ENCODE data around the gene CYP4F2. TPM values are rescaled to one million over a fixed set of nuclear protein-coding genes. Genes with fewer than 3 reads are reported as not detected.
"Not testable (repeated sequence)": the region's sequence is repeated elsewhere in the genome, so short reads cannot be mapped to it uniquely, and the experiment has no call there.

CYP4F2 gene
- total RNA-seq, 1 donor from 2014 or later = not detected

DNA sequence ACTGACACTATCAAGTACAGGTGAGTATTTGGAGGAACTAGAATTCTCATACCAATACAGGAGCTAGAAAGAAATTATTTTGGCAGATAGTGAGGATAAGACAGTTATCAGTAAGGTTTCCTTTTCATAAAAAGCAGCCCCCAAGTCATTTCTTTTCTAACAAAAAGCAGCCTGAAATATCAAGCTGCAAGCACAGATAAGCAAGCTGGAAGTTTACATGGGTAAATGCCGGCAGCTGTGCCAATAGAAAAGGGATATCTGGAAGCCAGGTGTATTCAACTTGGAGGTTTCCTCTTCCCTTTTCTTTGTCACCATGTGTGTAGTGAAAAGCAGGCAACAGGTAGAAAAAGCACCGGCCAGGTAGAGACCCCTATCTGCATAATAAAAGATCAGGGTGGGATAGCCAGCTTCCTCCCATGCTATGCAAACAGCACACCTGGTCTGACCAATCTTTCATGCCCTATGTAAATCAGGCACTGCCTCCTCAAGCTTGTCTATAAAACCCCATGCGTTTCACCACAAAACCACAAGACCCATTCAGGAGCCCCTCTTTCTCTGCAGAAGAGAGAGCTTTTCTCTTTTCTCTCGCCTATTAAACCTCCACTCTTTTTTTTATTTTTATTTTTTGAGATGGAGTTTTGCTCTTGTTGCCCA lies 22.9 kb downstream of the CYP4F2 start:
- no peak overlapping the region for H3K27ac Mint-ChIP-seq (ENCODE audit: unreplicated experiment)
- DNase-seq (ENCODE audit: extremely low spot score, unreplicated experiment) = no peak
- no peaks in the 10 kb centered on the region for H3K27me3 Mint-ChIP-seq (ENCODE audit: unreplicated experiment)
- H3K4me3 Mint-ChIP-seq (ENCODE audit: unreplicated experiment) = no peak overlapping the region
- H3K9me3 Mint-ChIP-seq (ENCODE audit: unreplicated experiment) = peaks cover 12% of the 10 kb centered on the region
- no peaks in the 10 kb centered on the region for H3K36me3 Mint-ChIP-seq (ENCODE audit: unreplicated experiment)
- TF ChIP-seq, protein P1, sequence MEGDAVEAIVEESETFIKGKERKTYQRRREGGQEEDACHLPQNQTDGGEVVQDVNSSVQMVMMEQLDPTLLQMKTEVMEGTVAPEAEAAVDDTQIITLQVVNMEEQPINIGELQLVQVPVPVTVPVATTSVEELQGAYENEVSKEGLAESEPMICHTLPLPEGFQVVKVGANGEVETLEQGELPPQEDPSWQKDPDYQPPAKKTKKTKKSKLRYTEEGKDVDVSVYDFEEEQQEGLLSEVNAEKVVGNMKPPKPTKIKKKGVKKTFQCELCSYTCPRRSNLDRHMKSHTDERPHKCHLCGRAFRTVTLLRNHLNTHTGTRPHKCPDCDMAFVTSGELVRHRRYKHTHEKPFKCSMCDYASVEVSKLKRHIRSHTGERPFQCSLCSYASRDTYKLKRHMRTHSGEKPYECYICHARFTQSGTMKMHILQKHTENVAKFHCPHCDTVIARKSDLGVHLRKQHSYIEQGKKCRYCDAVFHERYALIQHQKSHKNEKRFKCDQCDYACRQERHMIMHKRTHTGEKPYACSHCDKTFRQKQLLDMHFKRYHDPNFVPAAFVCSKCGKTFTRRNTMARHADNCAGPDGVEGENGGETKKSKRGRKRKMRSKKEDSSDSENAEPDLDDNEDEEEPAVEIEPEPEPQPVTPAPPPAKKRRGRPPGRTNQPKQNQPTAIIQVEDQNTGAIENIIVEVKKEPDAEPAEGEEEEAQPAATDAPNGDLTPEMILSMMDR (IDR thresholded peaks at IDR 0.05) = no peak
- H3K4me1 Mint-ChIP-seq (ENCODE audit: unreplicated experiment) = no peaks in the 10 kb centered on the region

DNA sequence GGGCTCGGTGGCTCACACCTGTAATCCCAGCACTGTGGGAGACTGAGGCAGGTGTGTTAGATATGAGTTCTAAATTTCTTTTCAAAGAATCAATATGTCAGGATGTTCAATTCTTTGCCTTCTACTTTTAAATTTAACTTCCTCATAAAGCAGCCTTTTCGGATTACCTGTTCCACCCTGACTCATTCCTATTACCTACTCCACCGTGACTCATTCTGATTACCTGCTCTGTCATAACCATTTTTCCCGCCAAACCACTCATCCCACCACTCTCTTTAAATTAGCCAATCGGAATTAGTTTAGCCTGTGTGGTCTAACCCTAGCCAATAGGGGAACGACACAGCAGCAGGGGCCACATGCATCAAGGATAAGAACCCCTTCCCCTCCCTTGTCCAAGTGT lies 24.1 kb downstream of the CYP4F2 start:
- H3K36me3 Mint-ChIP-seq (ENCODE audit: unreplicated experiment) = not testable (repeated sequence)

DNA sequence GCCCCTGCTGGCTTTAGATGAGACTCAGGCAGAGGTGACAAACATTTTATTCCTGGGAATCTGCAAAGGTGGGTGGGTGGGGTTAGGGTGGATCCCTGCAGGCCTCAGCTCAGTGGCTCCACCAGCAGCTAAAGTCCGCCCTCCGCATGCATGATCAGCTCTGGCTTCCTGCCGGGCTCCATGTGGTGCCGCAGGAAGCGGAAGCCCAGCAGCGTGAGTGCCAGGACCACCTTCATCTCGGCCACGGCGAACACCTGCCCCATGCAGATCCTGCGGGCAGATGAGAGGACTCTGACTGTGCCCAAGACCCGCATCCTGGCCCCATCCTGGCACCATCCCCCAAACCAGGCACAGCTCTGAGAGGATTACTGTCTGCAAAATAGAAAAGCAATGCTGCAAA lies 26.3 kb downstream of the CYP4F2 start:
- Mint-ChIP-seq H3K4me1 (ENCODE audit: unreplicated experiment) (no peaks in the 10 kb centered on the region), H3K4me3 (ENCODE audit: unreplicated experiment) (no peak overlapping the region), H3K9me3 (ENCODE audit: unreplicated experiment) (peaks cover 9% of the 10 kb centered on the region), H3K27me3 (ENCODE audit: unreplicated experiment) (no peaks in the 10 kb centered on the region), H3K27ac (ENCODE audit: unreplicated experiment) (no peak overlapping the region), H3K36me3 (ENCODE audit: unreplicated experiment) (no peaks in the 10 kb centered on the region)
- no peak for DNase-seq (ENCODE audit: extremely low spot score, unreplicated experiment)
- TF ChIP-seq, protein P1 (IDR thresholded peaks at IDR 0.05) = no peak

More for the DNA sequence above, 24.1 kb downstream of the CYP4F2 start:
- H3K9me3 Mint-ChIP-seq (ENCODE audit: unreplicated experiment) = peaks cover 15% of the 10 kb centered on the region
- H3K4me1 Mint-ChIP-seq (ENCODE audit: unreplicated experiment); H3K27ac Mint-ChIP-seq (ENCODE audit: unreplicated experiment); DNase-seq (ENCODE audit: extremely low spot score, unreplicated experiment); H3K4me3 Mint-ChIP-seq (ENCODE audit: unreplicated experiment); H3K27me3 Mint-ChIP-seq (ENCODE audit: unreplicated experiment): not testable (repeated sequence)

DNA sequence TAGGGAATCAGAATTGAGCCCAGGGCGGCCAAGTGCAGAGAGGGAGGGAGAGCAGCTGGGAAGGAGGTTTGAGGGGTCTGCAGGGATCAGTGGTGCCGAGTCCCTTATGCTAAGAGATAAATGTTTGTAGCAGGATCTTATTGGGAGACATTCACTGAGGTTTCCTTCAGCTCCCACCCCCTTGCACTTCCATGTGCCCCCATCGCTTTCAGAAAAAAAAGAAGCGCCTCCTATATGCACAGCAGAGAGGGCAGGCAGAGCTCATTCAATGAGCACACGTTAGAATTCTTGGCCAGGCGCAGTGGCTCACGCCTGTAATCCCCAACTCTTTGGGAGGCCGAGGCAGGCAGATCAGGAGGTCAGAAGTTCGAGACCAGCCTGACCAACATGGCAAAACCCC lies 28.0 kb downstream of the CYP4F2 start:
- TF ChIP-seq, protein P1 (IDR thresholded peaks at IDR 0.05) = no peak
- Mint-ChIP-seq H3K4me1 (ENCODE audit: unreplicated experiment) (no peaks in the 10 kb centered on the region), H3K27me3 (ENCODE audit: unreplicated experiment) (no peaks in the 10 kb centered on the region), H3K27ac (ENCODE audit: unreplicated experiment) (no peak overlapping the region), H3K36me3 (ENCODE audit: unreplicated experiment) (no peaks in the 10 kb centered on the region), H3K9me3 (ENCODE audit: unreplicated experiment) (peaks cover 5% of the 10 kb centered on the region), H3K4me3 (ENCODE audit: unreplicated experiment) (no peak overlapping the region)
- no peak for DNase-seq (ENCODE audit: extremely low spot score, unreplicated experiment)

DNA sequence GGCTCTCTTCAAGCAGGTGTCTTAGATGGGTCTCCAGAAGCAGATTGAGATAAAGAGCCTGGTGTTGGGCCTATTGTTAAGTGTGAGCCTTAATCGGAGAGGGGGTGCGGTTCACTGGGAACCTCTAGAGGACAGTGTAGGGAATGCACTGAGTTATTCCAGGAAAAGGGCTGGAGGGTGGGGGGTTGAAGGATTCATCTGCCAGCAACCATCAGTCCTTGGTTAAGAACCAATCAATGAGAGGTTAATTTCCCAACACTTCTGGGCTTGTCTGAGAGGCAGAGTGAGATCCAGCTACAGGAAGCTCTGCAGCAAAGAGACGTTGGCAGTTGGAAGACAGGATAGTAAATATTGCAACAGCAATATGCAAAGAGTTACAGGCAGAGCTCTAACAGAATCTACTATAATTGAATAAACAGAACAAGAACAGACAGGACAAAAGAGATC lies 28.7 kb downstream of the CYP4F2 start:
- TF ChIP-seq, protein P1 (IDR thresholded peaks at IDR 0.05) = peak; percentile 7
- H3K27me3 Mint-ChIP-seq (ENCODE audit: unreplicated experiment) = no peaks in the 10 kb centered on the region
- no peaks in the 10 kb centered on the region for H3K36me3 Mint-ChIP-seq (ENCODE audit: unreplicated experiment)
- no peak overlapping the region for H3K4me3 Mint-ChIP-seq (ENCODE audit: unreplicated experiment)
- H3K27ac Mint-ChIP-seq (ENCODE audit: unreplicated experiment) = no peak overlapping the region
- peaks cover 5% of the 10 kb centered on the region for H3K9me3 Mint-ChIP-seq (ENCODE audit: unreplicated experiment)
- H3K4me1 Mint-ChIP-seq (ENCODE audit: unreplicated experiment) = no peaks in the 10 kb centered on the region
- DNase-seq (ENCODE audit: extremely low spot score, unreplicated experiment) = no peak

Data from osteocyte (in vitro differentiated cells).